ENCODE data around the gene ADAP1.

The ADAP1 gene

GRCh38 chr7:946256-946996 lies 8.1 kb downstream of the ADAP1 start:
- no peaks in the 10 kb centered on the region for H3K4me1 ChIP-seq (ENCODE audit: insufficient read depth, low read length, severe bottlenecking)
- H3K9me3 ChIP-seq (ENCODE audit: low read length): no peaks in the 10 kb centered on the region
- no peaks in the 10 kb centered on the region for H3K27me3 ChIP-seq (ENCODE audit: insufficient read depth, low read length)
- TF ChIP-seq EZH2 (IDR thresholded peaks at IDR 0.05; ENCODE audit: borderline replicate concordance, low read length): no peak
- no peak for TF ChIP-seq CTCF (IDR thresholded peaks at IDR 0.05; ENCODE audit: low read length)
- H3K4me2 ChIP-seq (ENCODE audit: low read length): no peak overlapping the region
- no peaks in the 10 kb centered on the region for H3K36me3 ChIP-seq (ENCODE audit: insufficient read depth, low read length)
- no peak overlapping the region for H3K27ac ChIP-seq (ENCODE audit: low read depth, low read length, poor library complexity, severe bottlenecking)
- no peak overlapping the region for H2AFZ ChIP-seq (ENCODE audit: low read length)
- no peaks in the 10 kb centered on the region for H3K79me2 ChIP-seq (ENCODE audit: insufficient read depth, low read length)
- H3K9ac ChIP-seq (ENCODE audit: low read length): no peak overlapping the region
- H3K9me2 ChIP-seq (ENCODE audit: low read depth, low read length): no peaks in the 10 kb centered on the region
- H3K4me3 ChIP-seq (ENCODE audit: low read depth, low read length, poor library complexity, severe bottlenecking): no peak overlapping the region
- H3F3A ChIP-seq (ENCODE audit: insufficient read depth, low read length): no peaks in the 10 kb centered on the region
- H4K20me1 ChIP-seq (ENCODE audit: insufficient read depth, low read length): no peaks in the 10 kb centered on the region

- Histone ChIP-seq H2AFZ (ENCODE audit: low read length) (no peak overlapping the region), H3K27me3 (ENCODE audit: insufficient read depth, low read length) (no peaks in the 10 kb centered on the region; the same call in 1 of the 2 replicates), H3K9me3 (ENCODE audit: low read length) (0 out of 2 replicates have a peak, but pooled peaks cover 2% of the 10 kb centered on the region), H3K9ac (ENCODE audit: low read length) (no peak overlapping the region), H3K9me2 (ENCODE audit: low read depth, low read length) (no peaks in the 10 kb centered on the region), H3K36me3 (ENCODE audit: insufficient read depth, low read length) (no peaks in the 10 kb centered on the region), H3K4me1 (ENCODE audit: insufficient read depth, low read length, severe bottlenecking) (no peaks in the 10 kb centered on the region), H3F3A (ENCODE audit: insufficient read depth, low read length) (no peaks in the 10 kb centered on the region), H3K27ac (ENCODE audit: low read depth, low read length, poor library complexity, severe bottlenecking) (no peak overlapping the region), H3K79me2 (ENCODE audit: insufficient read depth, low read length) (no peaks in the 10 kb centered on the region), H3K4me3 (ENCODE audit: low read depth, low read length, poor library complexity, severe bottlenecking) (no peak overlapping the region), H4K20me1 (ENCODE audit: insufficient read depth, low read length) (no peaks in the 10 kb centered on the region), H3K4me2 (ENCODE audit: low read length) (no peak overlapping the region)
- TF ChIP-seq EZH2 (IDR thresholded peaks at IDR 0.05; ENCODE audit: borderline replicate concordance, low read length) (no peak), CTCF (IDR thresholded peaks at IDR 0.05; ENCODE audit: low read length) (no peak)
Observed at GRCh38 chr7:945556-946255, 8.8 kb downstream of the ADAP1 start.

- Histone ChIP-seq H3F3A (ENCODE audit: insufficient read depth, low read length) (no peaks in the 10 kb centered on the region), H3K4me1 (ENCODE audit: insufficient read depth, low read length, severe bottlenecking) (no peaks in the 10 kb centered on the region), H3K27me3 (ENCODE audit: insufficient read depth, low read length) (no peaks in the 10 kb centered on the region; the same call in 1 of the 2 replicates), H2AFZ (ENCODE audit: low read length) (no peak overlapping the region), H3K9me2 (ENCODE audit: low read depth, low read length) (no peaks in the 10 kb centered on the region), H3K9ac (ENCODE audit: low read length) (no peak overlapping the region), H3K79me2 (ENCODE audit: insufficient read depth, low read length) (no peaks in the 10 kb centered on the region), H3K36me3 (ENCODE audit: insufficient read depth, low read length) (no peaks in the 10 kb centered on the region; the same call in 1 of the 2 replicates), H3K27ac (ENCODE audit: low read depth, low read length, poor library complexity, severe bottlenecking) (no peak overlapping the region), H4K20me1 (ENCODE audit: insufficient read depth, low read length) (no peaks in the 10 kb centered on the region), H3K4me2 (ENCODE audit: low read length) (no peak overlapping the region), H3K4me3 (ENCODE audit: low read depth, low read length, poor library complexity, severe bottlenecking) (no peak overlapping the region), H3K9me3 (ENCODE audit: low read length) (0 out of 2 replicates have a peak, but pooled peaks cover 6% of the 10 kb centered on the region)
- TF ChIP-seq CTCF (IDR thresholded peaks at IDR 0.05; ENCODE audit: low read length) (no peak), EZH2 (IDR thresholded peaks at IDR 0.05; ENCODE audit: borderline replicate concordance, low read length) (no peak)
Observed at GRCh38 chr7:945147-945555, 9.3 kb downstream of the ADAP1 start.
